H1 (cell line): Measurements from ENCODE around the gene SHOC1.
"Not testable (repeated sequence)": the region's sequence is repeated elsewhere in the genome, so short reads cannot be mapped to it uniquely, and the experiment has no call there.

ENCODE experiments used
- CREB1 ChIP-seq: IDR thresholded peaks from 2 replicates; pipeline ENCODE4 v1.6.1; 2012; ENCODE audit warnings: inconsistent platforms
- CTCF ChIP-seq, 3 experiments: IDR thresholded peaks; 1 replicate in 2 of 3; 2 replicates in 1 of 3; pipeline versions ENCODE4 v1.5.1 to v1.6.1; 2011; ENCODE audit warnings: low read length in 3 of 3, mild to moderate bottlenecking in 3 of 3, inconsistent platforms in 2 of 3, low read depth in 1 of 3, moderate library complexity in 1 of 3; ENCODE audit not compliant: insufficient read depth in 1 of 3; ENCODE audit errors: control extremely low read depth in 1 of 3
- POLR2AphosphoS5 ChIP-seq: IDR thresholded peaks from 2 replicates; pipeline ENCODE4 v1.6.1; 2011; ENCODE audit warnings: low read depth, low read length
- SUZ12 ChIP-seq: fragments of 200-600 bp; sonication (generic); IDR thresholded peaks from 2 replicates; pipeline ENCODE4 v1.6.1; 2012; ENCODE audit warnings: mild to moderate bottlenecking, inconsistent platforms, low read length, moderate library complexity, mixed read lengths
- TAF7 ChIP-seq: optimal IDR thresholded peaks from 2 replicates; pipeline ENCODE3; 2011; ENCODE audit warnings: low read depth, mild to moderate bottlenecking, inconsistent platforms, low read length, moderate library complexity, borderline replicate concordance
- TBP ChIP-seq: IDR thresholded peaks from 2 replicates; pipeline ENCODE4 v1.6.1; 2011; ENCODE audit warnings: low read depth, low read length, improper control_type of control experiment

GRCh38 chr9:111810415-111810814 lies 15.7 kb upstream of the SHOC1 start:
- not testable (repeated sequence) for TF ChIP-seq CTCF (IDR thresholded peaks at IDR 0.05; ENCODE audit: control extremely low read depth in 1 of 3, insufficient read depth in 1 of 3, low read depth in 1 of 3, low read length in 3 of 3); POLR2AphosphoS5; TAF7; SUZ12; TBP; CREB1
